Right renal pelvis (tissue), 4 donors: ENCODE results near the gene PIR. TPM values are rescaled to one million over a fixed set of nuclear protein-coding genes. Genes with fewer than 3 reads are reported as not detected.

Experiments used
- DNase-seq, 4 donors: peaks; one replicate each; pipeline ENCODE4 v3.0.0-alpha.2; 2013; ENCODE audit warnings: low read depth in 4 of 4, low spot score in 3 of 4, missing footprints in 1 of 4
- polyA plus RNA-seq, 4 donors: library from polyadenylated mRNA; unstranded; fragments of 120-200 nt; gene quantifications; one replicate each; pipeline ENCODE4 v1.2.1, GENCODE V29; 2013; ENCODE audit not compliant: insufficient read length in 4 of 4

Gene PIR
- polyA plus RNA-seq, 4 donors = 3.6 to 5.5 (median 5.1) TPM

DNA sequence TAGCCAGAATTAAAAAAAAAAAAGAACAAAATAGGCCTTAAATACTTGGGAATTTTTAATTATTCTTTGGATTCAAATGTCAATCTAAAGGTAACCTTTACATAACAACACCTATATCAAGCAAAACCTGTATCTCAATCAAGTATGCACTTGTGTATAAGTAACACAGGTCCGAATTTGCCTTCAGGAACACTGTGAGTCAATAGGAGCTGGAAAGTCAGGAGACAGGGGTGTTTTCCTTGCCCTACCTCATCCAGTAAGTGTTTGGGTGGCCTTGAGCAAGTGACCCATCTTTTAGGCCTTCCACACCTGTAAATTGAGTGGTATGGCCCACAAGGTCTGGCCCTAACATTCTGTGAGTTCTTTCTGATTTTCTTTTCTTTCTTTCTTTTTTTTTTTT is 68.1 kb downstream of the PIR start:
- DNase-seq = no peak

GRCh38 chrX:15418707-15419181 is 74.4 kb downstream of the PIR start:
- no peak for DNase-seq

DNA sequence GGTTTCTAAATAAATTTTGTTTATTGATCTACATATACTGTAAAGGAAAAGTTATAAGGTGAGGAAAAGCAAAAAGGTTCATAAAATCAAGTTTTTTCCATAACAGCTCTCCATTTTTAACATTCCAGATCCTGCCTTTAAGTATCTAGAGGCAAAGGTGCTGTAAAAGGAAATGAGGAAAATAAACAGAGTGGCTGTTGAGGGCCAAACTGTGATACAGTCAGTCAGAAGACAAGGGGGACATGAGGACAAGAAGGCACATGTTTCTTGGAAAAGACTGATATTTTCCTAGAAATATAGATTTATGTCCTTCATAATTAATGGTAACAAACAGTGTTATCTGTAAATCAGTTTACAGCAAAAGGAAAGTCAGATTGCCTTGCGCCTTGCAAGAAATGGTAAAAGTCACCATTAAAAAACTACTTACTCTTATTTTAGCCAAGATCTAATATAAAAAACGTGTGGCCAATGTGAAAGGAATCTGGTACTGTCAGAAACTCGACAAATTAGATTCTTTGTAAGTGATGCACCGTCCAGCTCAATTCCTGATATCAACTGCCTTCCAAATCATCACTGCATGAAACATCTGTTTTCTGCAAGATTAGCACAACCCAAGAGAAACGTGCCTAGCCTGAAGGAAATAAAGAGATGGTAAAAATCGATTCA is 75.0 kb downstream of the PIR start:
- no peak for DNase-seq

DNA sequence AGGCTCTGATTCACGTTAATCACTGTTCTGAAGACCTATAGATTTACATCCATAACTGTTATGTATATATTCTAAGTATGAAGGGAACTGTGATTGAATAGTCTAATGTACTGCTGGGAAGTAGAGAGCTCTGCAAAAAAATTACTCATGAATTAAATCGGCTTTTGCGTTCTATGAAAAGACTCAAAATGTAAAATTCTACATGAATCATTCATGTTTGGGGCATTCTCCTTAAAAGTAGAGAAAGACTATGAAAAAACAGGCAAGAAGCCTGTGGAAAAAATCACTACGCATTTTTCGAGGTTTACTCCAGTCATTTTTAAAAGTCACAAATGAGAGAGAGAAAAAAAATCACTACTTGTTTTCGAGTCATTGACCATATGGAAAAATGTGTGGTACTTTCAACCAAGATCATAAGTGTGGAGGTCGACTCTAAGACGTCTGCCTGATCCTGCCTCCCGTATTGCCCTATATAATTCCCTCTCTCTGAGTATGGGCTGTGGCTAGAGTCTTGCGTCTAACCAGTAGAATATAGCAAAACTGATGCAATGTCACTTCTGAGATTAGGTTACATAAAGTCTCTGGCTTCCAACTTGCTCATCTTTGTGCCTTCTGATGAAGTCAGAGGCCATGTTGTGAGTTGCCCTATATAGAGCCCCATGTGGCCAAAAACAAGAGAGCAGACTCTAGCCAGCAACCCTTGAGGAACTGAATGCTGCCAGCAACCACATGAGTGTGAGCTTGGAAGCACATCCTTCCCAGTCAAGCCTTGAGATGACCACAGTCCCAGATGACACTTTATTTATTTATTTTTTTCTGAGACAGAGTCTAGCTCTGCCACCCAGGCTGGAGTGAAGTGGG is 76.8 kb downstream of the PIR start:
- DNase-seq = no peak

DNA sequence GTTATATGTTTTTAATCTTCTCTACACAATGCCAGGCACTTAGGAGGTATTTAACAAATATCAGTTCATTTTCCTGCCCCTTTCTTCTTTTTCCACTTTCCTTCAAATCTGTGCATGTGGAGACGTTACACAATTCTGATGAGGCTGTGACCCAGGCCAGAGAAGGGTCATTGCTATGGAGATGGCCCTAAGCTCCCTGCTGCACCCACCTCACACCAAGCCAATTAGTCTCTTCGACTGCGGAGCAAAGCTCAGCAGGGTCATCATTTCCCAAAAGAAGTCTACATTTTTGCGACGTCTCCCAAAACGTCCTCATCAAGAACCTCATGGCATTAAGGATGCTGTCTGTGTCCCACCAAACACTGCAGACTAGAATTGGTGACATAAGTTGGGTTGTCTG is 80.0 kb downstream of the PIR start:
- no peak for DNase-seq

GRCh38 chrX:15410947-15411346 is 82.2 kb downstream of the PIR start:
- DNase-seq = no peak

- no peak for DNase-seq
These were observed 82.7 kb downstream of the PIR start for GRCh38 chrX:15410430-15410829.

GRCh38 chrX:15405846-15406245 is 87.3 kb downstream of the PIR start:
- DNase-seq = no peak

GRCh38 chrX:15404401-15405096 is 88.6 kb downstream of the PIR start:
- no peak for DNase-seq

- no peak for DNase-seq
These were observed 91.8 kb downstream of the PIR start for GRCh38 chrX:15401378-15401777.

GRCh38 chrX:15399962-15400391 is 93.2 kb downstream of the PIR start:
- no peak for DNase-seq

DNA sequence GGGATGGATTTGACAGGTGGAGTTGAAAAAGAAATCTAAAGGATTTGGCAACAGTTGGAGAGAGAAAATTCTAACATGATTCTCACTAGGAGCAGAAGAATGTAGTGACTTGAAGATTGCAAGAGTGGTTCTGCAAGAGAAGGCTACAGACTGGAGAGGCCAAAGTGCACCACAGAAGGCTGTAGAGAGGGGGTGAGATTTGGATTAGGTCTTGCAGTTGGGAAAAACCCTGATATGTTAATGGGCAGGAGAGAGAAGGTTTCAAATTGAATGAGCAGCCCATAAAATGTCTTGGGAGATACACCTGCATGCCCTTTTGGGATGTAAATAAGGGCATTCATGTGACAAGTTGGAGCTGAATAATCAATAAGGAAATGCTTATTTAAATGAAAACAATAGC is 94.3 kb downstream of the PIR start:
- no peak for DNase-seq

DNA sequence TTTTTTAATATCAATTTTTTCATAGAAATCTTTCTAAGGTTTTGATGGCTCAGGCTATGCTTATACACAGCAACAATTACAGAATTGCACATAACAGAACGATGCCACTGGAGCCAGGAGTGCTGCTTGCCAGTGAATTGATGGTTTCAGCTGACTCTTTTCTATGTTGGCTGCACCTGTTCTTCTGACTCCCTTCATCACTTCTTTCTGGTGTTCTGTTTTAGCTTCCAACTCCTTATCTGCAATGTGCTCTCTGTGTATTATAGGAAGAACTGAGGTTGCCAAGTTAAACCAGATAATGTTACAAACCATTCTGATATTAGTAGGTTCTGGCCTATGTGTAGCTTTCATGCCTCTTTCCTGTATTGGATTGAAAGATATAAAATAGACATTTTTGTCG is 97.3 kb downstream of the PIR start:
- DNase-seq = no peak

DNA sequence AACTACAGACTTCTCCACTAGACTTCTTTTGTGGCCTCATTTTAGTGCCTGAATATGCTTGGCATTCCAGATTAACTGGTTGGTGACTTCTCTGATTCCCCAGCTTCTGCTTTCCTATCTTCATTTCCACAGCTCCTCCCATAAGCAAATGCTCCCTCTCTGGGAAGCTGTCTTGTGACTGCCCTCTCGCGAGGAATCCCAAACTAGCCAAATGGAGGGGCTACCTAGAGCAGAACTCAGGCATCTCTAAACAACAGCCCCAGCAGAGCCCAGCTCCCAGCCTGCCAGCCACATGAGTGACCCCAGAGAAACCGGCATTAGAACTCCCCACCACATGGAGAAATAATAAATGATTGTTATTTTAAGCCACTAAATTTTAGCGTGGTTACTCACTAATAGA is 101.3 kb downstream of the PIR start:
- no peak for DNase-seq

DNA sequence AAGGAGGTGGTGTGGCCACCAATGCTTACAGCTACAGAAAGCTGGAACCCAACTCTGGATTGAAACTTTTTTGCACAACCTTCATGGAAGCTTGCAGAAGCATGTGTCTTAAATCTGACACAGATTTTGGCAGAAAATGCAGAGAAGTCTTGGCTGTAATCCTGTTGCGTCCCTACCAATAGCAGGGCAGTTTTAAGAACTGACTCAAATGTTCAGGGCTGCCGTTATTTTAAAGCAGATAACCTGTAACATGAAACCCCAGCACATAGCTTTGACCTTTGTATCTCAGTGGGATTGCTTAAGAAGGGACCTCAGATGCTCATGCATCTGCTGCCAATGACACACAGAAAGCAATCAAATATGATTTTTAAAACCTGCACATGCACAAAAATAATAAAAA is 108.8 kb downstream of the PIR start, which contains the start of gene VEGFD:
VEGFD (minus strand) TSS at position 110 of the 400 bp plus-strand sequence. CDS start 467 bp downstream, outside the sequence.
- DNase-seq = no peak

DNA sequence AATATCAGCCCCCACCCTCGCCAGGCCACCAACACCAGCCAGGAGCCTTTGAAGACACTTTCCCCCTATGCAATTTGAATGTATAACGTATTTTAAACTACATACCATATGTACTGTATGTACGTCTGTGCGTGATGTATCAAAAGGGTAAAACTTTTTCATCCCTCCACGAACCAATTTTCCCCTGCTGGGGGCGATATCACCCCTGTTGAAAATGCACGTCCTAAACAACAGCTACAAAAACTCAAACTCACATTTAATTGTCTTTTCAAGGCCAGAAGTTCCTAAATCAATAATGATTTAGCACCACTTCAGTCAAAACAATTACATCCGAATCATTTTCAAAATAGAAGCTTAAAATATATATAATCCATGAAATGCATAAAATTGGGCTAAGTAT is 110.3 kb downstream of the PIR start:
- no peak for DNase-seq

DNA sequence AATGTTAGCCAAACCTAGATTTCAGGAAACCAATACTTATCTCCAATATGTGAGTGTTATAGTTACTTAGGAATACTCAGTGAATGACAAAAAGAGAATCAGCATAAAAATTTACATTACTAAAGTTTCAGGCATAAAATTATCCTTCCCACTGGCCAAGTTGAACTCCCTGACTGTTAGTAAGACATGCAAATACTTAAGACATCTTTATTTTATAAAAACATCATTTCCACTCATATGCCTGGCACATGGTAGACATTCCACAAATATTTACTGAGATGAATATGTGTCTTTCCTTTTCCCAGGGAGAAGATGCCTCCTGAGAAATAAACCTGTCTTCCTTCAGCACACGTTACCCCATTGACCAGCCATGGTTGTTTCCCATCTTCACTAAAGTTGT is 116.2 kb downstream of the PIR start:
- no peak for DNase-seq

- no peak for DNase-seq
These were observed 119.2 kb downstream of the PIR start for GRCh38 chrX:15373976-15374375.

DNA sequence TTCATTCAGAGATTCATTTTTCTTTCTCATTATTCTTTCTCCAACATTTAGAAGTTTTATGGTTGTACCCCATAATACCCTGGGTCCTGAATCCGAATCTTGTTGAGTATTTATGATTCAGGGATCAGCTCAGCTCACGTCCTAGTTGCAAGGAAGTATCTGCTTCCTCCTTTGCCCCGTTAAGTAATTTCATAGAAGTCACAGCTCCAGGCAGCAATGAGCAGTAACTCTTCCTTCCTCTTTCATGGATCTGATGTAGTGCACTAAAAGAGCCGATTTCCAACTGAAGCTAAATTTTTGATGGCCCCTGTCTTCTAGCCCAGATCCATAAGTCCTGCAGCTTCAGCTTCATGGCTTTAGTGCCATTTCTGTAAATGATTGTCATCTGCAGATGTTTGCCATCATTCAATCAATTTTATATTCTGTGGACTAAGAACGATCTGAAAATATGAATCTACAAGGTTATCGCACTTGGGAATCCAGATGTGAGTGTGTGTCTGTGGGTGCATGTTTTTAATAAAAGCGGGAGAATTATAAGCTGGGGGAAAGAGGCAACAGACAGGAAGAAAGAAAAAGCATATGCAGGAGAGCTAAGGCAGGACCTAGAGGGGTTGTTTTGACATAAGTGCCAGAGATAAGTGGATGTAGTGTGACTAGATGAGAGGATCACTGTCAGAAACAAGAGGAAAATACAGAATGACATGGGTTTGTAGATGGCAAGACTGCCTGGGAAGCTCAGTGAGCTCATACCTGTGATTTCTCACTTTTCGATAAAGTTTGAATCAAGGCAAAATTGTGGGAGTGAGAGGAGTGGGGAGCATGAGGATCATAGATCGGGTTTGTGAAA is 126.4 kb downstream of the PIR start:
- no peak for DNase-seq

GRCh38 chrX:15359701-15360100 is 133.4 kb downstream of the PIR start:
- no peak for DNase-seq
